GM12878 (cell line): ENCODE measurements around the gene CLRN3. TPM values are rescaled to one million over a fixed set of nuclear protein-coding genes. Genes with fewer than 3 reads are reported as not detected.

Source experiments
- ATAC-seq: fragments of 200-7000 bp; cut with Tn5 transposase; 3 replicates; pipeline ENCODE4 v1.9.1; 2020; ENCODE audit warnings: mild to moderate bottlenecking, moderate library complexity
- BruUV-seq: library from RNA; stranded (reverse); fragments of 400-500 nt; replicated peaks from 2 replicates; lab custom pipeline; 2021; lab: Mats Ljungman, UMichigan
- CTCF ChIA-PET: fragments of 300-600 bp; sonication (Branson Sonifier 250); formaldehyde crosslinking; extraction: SDS; loops from one replicate; lab custom pipeline; 2021; ENCODE audit warnings: inconsistent platforms; lab: Yijun Ruan, JAX
- POLR2A ChIA-PET: fragments of 350-600 bp; formaldehyde crosslinking; extraction: SDS; loops from one replicate; lab custom pipeline; 2021; ENCODE audit warnings: inconsistent platforms; lab: Charles Lee
- RAD21 ChIA-PET: fragments of 300-600 bp; sonication (Branson Sonifier 250); formaldehyde crosslinking; loops from one replicate; lab custom pipeline; 2023; ENCODE audit warnings: antibody characterized with exemption; ENCODE audit not compliant: unreplicated experiment; lab: Charles Lee
- SMC1A ChIA-PET: fragments of 300-600 bp; sonication (Branson Sonifier 250); formaldehyde crosslinking; loops from one replicate; lab custom pipeline; 2023; ENCODE audit not compliant: unreplicated experiment, uncharacterized antibody; lab: Charles Lee
- DNase-seq: peaks from one replicate; pipeline ENCODE4 v3.0.0-alpha.2; 2011; ENCODE audit warnings: low read depth, low spot score
- FAIRE-seq: peaks from 3 replicates; lab custom pipeline; 2011; peaks lifted over from hg19 to GRCh38; lab: Jason Lieb, UNC
- H2AFZ ChIP-seq: 2 replicates; pipeline ENCODE4 v1.6.0; 2011; ENCODE audit warnings: low read depth, low read length, control low read depth; ENCODE audit not compliant: control insufficient read depth
- H3K27ac ChIP-seq: 2 replicates; pipeline ENCODE4 v1.5.1; 2011; ENCODE audit warnings: control low read depth; ENCODE audit not compliant: control insufficient read depth, insufficient read depth
- H3K27me3 ChIP-seq, 2 experiments: replicated peaks in 1 of 2; 2 replicates each; pipeline versions ENCODE4 v1.6.0 to v1.6.1; 2011; ENCODE audit warnings: low read length in 1 of 2; ENCODE audit not compliant: control insufficient read depth in 2 of 2, insufficient read depth in 2 of 2
- H3K36me3 ChIP-seq, 2 experiments: 2 replicates each; pipeline ENCODE4 v1.5.1; 2011; ENCODE audit warnings: low read length in 1 of 2; ENCODE audit not compliant: control insufficient read depth in 2 of 2, insufficient read depth in 2 of 2
- H3K4me1 ChIP-seq: 2 replicates; pipeline ENCODE4 v1.6.1; 2011; ENCODE audit warnings: mild to moderate bottlenecking, low read length, moderate library complexity, mixed read lengths; ENCODE audit not compliant: control insufficient read depth, insufficient read depth
- H3K4me2 ChIP-seq: 2 replicates; pipeline ENCODE4 v1.6.0; 2011; ENCODE audit warnings: control low read depth; ENCODE audit not compliant: control insufficient read depth, insufficient read depth
- H3K4me3 ChIP-seq: fragments of 200-600 bp; sonication (generic); 2 replicates; pipeline ENCODE4 v1.5.1; 2016
- H3K79me2 ChIP-seq: 2 replicates; pipeline ENCODE4 v1.6.0; 2011; ENCODE audit warnings: low read length; ENCODE audit not compliant: control insufficient read depth, insufficient read depth
- H3K9ac ChIP-seq: 2 replicates; pipeline ENCODE4 v1.8.0; 2011; ENCODE audit warnings: low read length, control low read depth, mixed read lengths; ENCODE audit not compliant: control insufficient read depth, insufficient read depth
- H3K9me3 ChIP-seq: replicated peaks from 3 replicates; pipeline ENCODE4 v1.5.1; 2011; ENCODE audit warnings: mild to moderate bottlenecking, low read length; ENCODE audit not compliant: control insufficient read depth, insufficient read depth
- H4K20me1 ChIP-seq: 2 replicates; pipeline ENCODE4 v1.6.0; 2011; ENCODE audit not compliant: control insufficient read depth, insufficient read depth
- CHD2 ChIP-seq: IDR thresholded peaks from 2 replicates; pipeline ENCODE4 v1.6.1; 2011; ENCODE audit warnings: low read depth, low read length, improper control_type of control experiment, borderline replicate concordance
- DPF2 ChIP-seq: fragments of 450-650 bp; IDR thresholded peaks from 2 replicates; pipeline ENCODE4 v1.6.1; 2017; ENCODE audit warnings: mild to moderate bottlenecking
- IKZF2 ChIP-seq, 2 experiments: fragments of 450-650 bp; IDR thresholded peaks; 2 replicates each; pipeline ENCODE4 v1.6.1; 2017; ENCODE audit warnings: mild to moderate bottlenecking in 2 of 2, moderate library complexity in 2 of 2
- IRF4 ChIP-seq: IDR thresholded peaks from 2 replicates; pipeline ENCODE4 v1.6.1; 2011; ENCODE audit warnings: low read depth, low read length
- JUND ChIP-seq: IDR thresholded peaks from 2 replicates; pipeline ENCODE4 v1.6.1; 2012; ENCODE audit warnings: low read depth, mild to moderate bottlenecking, low read length, improper control_type of control experiment, moderate library complexity
- LARP7 ChIP-seq: fragments of 450-650 bp; IDR thresholded peaks from 2 replicates; pipeline ENCODE4 v1.6.1; 2017; ENCODE audit warnings: mild to moderate bottlenecking
- MYC ChIP-seq: IDR thresholded peaks from 2 replicates; pipeline ENCODE4 v1.6.1; 2011; ENCODE audit warnings: mild to moderate bottlenecking, low read length, moderate library complexity, inconsistent platforms; ENCODE audit not compliant: insufficient read depth, insufficient replicate concordance, insufficient read length, severe bottlenecking
- NFIC ChIP-seq: IDR thresholded peaks from 2 replicates; pipeline ENCODE4 v1.6.1; 2012; ENCODE audit warnings: low read depth, mild to moderate bottlenecking, inconsistent platforms, low read length, moderate library complexity
- PAX5 ChIP-seq: IDR thresholded peaks from 2 replicates; pipeline ENCODE4 v1.6.1; 2011; ENCODE audit warnings: low read depth, low read length, borderline replicate concordance
- RAD51 ChIP-seq: fragments of 450-650 bp; IDR thresholded peaks from 2 replicates; pipeline ENCODE4 v1.6.1; 2016; ENCODE audit warnings: moderate library complexity, mild to moderate bottlenecking, inconsistent platforms
- RB1 ChIP-seq: fragments of 450-650 bp; formaldehyde crosslinking; IDR thresholded peaks from 2 replicates; pipeline ENCODE4 v1.6.1; 2017; ENCODE audit warnings: mild to moderate bottlenecking, borderline replicate concordance
- RELA ChIP-seq: fragments of 450-650 bp; IDR thresholded peaks from 2 replicates; pipeline ENCODE4 v1.8.0; 2014; ENCODE audit warnings: borderline replicate concordance; ENCODE audit not compliant: partially characterized antibody
- SPI1 ChIP-seq: IDR thresholded peaks from 2 replicates; pipeline ENCODE4 v1.6.1; 2011; ENCODE audit warnings: low read depth, mild to moderate bottlenecking, low read length, moderate library complexity, borderline replicate concordance; ENCODE audit not compliant: insufficient read depth
- TCF7 ChIP-seq: IDR thresholded peaks from 2 replicates; pipeline ENCODE4 v1.6.1; 2014; ENCODE audit warnings: antibody characterized with exemption, borderline replicate concordance
- ZNF207 ChIP-seq: fragments of 450-650 bp; IDR thresholded peaks from 2 replicates; pipeline ENCODE4 v1.6.1; 2014; ENCODE audit warnings: antibody characterized with exemption, mild to moderate bottlenecking, borderline replicate concordance
- ZZZ3 ChIP-seq: IDR thresholded peaks from 2 replicates; pipeline ENCODE4 v1.6.1; 2011; ENCODE audit warnings: low read depth; ENCODE audit not compliant: control insufficient read depth, insufficient read length
- WGBS: methylation state at CpG from one replicate; pipeline ENCODE4 v1.1.6; 2016; ENCODE audit warnings: low lambda C conversion rate; ENCODE audit not compliant: insufficient replicate concordance, insufficient coverage; ENCODE audit errors: missing lambda C conversion rate; 5-methylcytosine and 5-hydroxymethylcytosine counted together
- in situ Hi-C: fragments of 300-500 bp; cut with MboI; formaldehyde crosslinking; loops from 9 replicates; pipeline ENCODE4 v1.14.3; 2018; ENCODE audit warnings: mixed read lengths
- intact Hi-C: fragments of 100-400 bp; cut with micrococcal nuclease; formaldehyde crosslinking; loops from one replicate; pipeline ENCODE4 v1.14.2; 2022; ENCODE audit not compliant: unreplicated experiment
- polyA plus RNA-seq, 11 experiments: library from polyadenylated mRNA; depleted of rRNA in 4 of 11; unstranded in 6 of 11; stranded (reverse) in 5 of 11; fragments of >200 nt; fragmentation: Nextera tagmentation in 4 of 11; fragmentation: Illumina TruSeq in 1 of 11; extraction: Ambion mirVana in 4 of 11; extraction: Trizol in 1 of 11; gene quantifications; 1 replicate in 1 of 11; 2 replicates in 10 of 11; pipeline versions ENCODE4 v1.2.1 to v1.2.3, GENCODE V29; 2011 to 2016; ENCODE audit warnings: inconsistent platforms in 2 of 11, missing spikeins in 2 of 11, low read depth in 1 of 11
- total RNA-seq, 4 experiments: library from RNA; depleted of rRNA in 3 of 4; stranded (reverse); fragments of >200 nt in 3 of 4; fragmentation: Illumina TruSeq in 1 of 4; extraction: Trizol in 1 of 4; gene quantifications; 2 replicates each; pipeline versions ENCODE4 v1.2.1 to v1.2.3, GENCODE V29; 2013 to 2021
- TF ChIP-seq, protein P1 (sequence below): IDR thresholded peaks from 2 replicates; pipeline ENCODE4 v1.6.1; 2012; ENCODE audit warnings: low read depth, low read length, improper control_type of control experiment
- TF ChIP-seq, protein P2 (sequence below): fragments of 450-650 bp; IDR thresholded peaks from 2 replicates; pipeline ENCODE4 v1.6.1; 2017; ENCODE audit warnings: mild to moderate bottlenecking, moderate library complexity

Gene CLRN3
- total and polyA plus RNA-seq, 10 of the 15 experiments (the other 5 are each of a cell fraction or from before 2014, with no cell fraction given): not detected

DNA sequence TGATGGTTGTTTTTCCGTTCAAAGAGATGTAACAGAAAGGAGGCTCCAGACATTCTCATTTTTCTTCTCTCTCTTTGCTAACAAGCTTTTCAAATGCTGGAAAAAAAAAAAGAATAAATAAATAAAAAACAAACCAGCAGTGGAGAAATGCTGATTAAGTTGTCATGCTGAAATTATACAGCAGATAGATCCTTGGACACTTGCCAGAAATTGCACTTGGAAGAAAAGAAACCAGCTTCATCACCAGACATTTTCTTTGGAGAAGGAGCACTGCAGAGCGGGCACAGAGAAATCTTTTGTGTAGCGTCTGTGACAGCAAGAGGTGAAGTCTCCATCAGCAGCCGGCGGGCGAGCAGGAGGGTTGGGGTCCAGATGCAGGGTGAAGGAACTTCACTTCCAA, 55.8 kb downstream of the CLRN3 start:
- POLR2A ChIA-PET: no interaction called here

DNA sequence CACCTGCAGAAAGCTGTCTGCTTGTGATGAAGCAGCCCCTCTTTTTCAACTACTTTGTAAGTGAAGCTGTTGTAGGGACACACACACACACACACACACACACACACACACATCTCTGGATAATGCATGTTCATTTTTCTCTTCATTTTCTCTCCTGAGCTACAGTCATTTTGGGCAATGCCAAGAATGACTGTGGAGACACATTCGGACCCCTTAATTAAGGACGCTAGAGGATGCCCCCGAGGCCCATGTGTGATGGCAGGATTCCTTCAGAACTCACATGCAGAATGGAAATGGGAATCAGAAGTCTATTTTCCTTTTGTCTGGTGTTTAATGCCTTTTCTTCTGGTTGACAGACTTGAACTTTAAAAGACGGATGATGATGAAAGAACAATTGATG, 56.6 kb downstream of the CLRN3 start:
- POLR2A ChIA-PET: no interaction called here
- SMC1A ChIA-PET: no interaction called here
- no peak overlapping the region for H3K27ac ChIP-seq

More for the DNA sequence above, 55.8 kb downstream of the CLRN3 start:
- Histone ChIP-seq H3K4me1 (no peaks in the 10 kb centered on the region), H3K9me3 (no peaks in the 10 kb centered on the region), H2AFZ (no peak overlapping the region), H3K79me2 (no peaks in the 10 kb centered on the region), H3K27ac (no peak overlapping the region), H3K4me2 (no peak overlapping the region), H4K20me1 (no peaks in the 10 kb centered on the region), H3K4me3 (no peak overlapping the region), H3K36me3 (no peaks in the 10 kb centered on the region), H3K9ac (no peak overlapping the region), H3K27me3 (no peaks in the 10 kb centered on the region; a peak in 2 of 4 replicates)
- BruUV-seq: no TSS peak
- in situ Hi-C loops (no loop called here), intact Hi-C loops (no loop called here)
- 32% methylated on average over 6 of the region's 6 CpGs for WGBS
- ChIA-PET RAD21 (no interaction called here), CTCF (no interaction called here), SMC1A (no interaction called here)
- ATAC-seq: no peak
- TF ChIP-seq, protein P1, sequence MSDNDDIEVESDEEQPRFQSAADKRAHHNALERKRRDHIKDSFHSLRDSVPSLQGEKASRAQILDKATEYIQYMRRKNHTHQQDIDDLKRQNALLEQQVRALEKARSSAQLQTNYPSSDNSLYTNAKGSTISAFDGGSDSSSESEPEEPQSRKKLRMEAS: no peak
- TF ChIP-seq PAX5: no peak
- TF ChIP-seq RB1: no peak
- no peak for TF ChIP-seq NFIC
- no peak for TF ChIP-seq JUND
- no peak for FAIRE-seq
- DNase-seq: no peak

More for the DNA sequence above, 56.6 kb downstream of the CLRN3 start:
- no peak for TF ChIP-seq DPF2
- no peak for TF ChIP-seq RELA
- no peak for TF ChIP-seq SPI1
- no peak for TF ChIP-seq ZNF207
- no peak for TF ChIP-seq CHD2
- no peak for TF ChIP-seq RAD51
- no peak for TF ChIP-seq TCF7
- TF ChIP-seq IRF4: no peak
- no peak for TF ChIP-seq LARP7
- no peak for TF ChIP-seq IKZF2 (IDR thresholded peaks at IDR 0.05)
- TF ChIP-seq ZZZ3: no peak
- TF ChIP-seq, protein P2, sequence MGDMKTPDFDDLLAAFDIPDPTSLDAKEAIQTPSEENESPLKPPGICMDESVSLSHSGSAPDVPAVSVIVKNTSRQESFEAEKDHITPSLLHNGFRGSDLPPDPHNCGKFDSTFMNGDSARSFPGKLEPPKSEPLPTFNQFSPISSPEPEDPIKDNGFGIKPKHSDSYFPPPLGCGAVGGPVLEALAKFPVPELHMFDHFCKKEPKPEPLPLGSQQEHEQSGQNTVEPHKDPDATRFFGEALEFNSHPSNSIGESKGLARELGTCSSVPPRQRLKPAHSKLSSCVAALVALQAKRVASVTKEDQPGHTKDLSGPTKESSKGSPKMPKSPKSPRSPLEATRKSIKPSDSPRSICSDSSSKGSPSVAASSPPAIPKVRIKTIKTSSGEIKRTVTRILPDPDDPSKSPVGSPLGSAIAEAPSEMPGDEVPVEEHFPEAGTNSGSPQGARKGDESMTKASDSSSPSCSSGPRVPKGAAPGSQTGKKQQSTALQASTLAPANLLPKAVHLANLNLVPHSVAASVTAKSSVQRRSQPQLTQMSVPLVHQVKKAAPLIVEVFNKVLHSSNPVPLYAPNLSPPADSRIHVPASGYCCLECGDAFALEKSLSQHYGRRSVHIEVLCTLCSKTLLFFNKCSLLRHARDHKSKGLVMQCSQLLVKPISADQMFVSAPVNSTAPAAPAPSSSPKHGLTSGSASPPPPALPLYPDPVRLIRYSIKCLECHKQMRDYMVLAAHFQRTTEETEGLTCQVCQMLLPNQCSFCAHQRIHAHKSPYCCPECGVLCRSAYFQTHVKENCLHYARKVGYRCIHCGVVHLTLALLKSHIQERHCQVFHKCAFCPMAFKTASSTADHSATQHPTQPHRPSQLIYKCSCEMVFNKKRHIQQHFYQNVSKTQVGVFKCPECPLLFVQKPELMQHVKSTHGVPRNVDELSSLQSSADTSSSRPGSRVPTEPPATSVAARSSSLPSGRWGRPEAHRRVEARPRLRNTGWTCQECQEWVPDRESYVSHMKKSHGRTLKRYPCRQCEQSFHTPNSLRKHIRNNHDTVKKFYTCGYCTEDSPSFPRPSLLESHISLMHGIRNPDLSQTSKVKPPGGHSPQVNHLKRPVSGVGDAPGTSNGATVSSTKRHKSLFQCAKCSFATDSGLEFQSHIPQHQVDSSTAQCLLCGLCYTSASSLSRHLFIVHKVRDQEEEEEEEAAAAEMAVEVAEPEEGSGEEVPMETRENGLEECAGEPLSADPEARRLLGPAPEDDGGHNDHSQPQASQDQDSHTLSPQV: no peak
- TF ChIP-seq MYC: no peak
- Histone ChIP-seq H3K4me3 (no peak overlapping the region), H3K79me2 (no peaks in the 10 kb centered on the region), H3K9me3 (no peaks in the 10 kb centered on the region), H2AFZ (no peak overlapping the region), H3K4me1 (no peaks in the 10 kb centered on the region), H3K4me2 (no peak overlapping the region), H3K27me3 (no peaks in the 10 kb centered on the region; a peak in 1 of 4 replicates), H4K20me1 (no peaks in the 10 kb centered on the region), H3K9ac (no peak overlapping the region), H3K36me3 (no peaks in the 10 kb centered on the region)
- ATAC-seq: no peak
- ChIA-PET CTCF (no interaction called here), RAD21 (no interaction called here)
- intact Hi-C loops: no loop called here
- in situ Hi-C loops: no loop called here
- no peak for DNase-seq
- 30% methylated on average over 4 of the region's 4 CpGs for WGBS
- no peak for FAIRE-seq
- no TSS peak for BruUV-seq
